ENCODE measurements around the gene IDE.
"Not testable (repeated sequence)": the region's sequence is repeated elsewhere in the genome, so short reads cannot be mapped to it uniquely, and the experiment has no call there.

IDE gene

DNA sequence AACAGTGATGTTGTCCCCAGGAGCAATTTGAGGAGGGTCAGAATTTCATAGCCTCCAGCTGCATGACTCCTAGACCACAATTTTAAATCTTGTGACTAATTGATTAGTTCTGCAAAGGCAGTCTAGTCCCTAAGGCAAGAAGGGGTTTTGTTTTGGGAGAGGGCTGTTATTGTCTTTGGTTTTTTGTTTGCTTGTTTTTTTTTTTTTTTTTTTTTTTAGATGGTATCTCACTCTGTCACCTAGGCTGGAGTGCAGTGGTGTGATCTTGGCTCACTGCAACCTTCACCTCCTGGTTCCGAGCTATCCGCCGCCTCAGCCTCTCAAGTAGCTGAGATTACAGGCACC, 165.9 kb downstream of the IDE start:
- Histone ChIP-seq H3K9ac (ENCODE audit: low read depth, low read length) (no peak overlapping the region), H3K36me3 (ENCODE audit: insufficient read depth, low read length) (no peaks in the 10 kb centered on the region), H3K9me3 (ENCODE audit: control insufficient read depth, insufficient read depth, low read length) (no peaks in the 10 kb centered on the region), H3K4me1 (ENCODE audit: insufficient read depth, low read length) (no peaks in the 10 kb centered on the region)

DNA sequence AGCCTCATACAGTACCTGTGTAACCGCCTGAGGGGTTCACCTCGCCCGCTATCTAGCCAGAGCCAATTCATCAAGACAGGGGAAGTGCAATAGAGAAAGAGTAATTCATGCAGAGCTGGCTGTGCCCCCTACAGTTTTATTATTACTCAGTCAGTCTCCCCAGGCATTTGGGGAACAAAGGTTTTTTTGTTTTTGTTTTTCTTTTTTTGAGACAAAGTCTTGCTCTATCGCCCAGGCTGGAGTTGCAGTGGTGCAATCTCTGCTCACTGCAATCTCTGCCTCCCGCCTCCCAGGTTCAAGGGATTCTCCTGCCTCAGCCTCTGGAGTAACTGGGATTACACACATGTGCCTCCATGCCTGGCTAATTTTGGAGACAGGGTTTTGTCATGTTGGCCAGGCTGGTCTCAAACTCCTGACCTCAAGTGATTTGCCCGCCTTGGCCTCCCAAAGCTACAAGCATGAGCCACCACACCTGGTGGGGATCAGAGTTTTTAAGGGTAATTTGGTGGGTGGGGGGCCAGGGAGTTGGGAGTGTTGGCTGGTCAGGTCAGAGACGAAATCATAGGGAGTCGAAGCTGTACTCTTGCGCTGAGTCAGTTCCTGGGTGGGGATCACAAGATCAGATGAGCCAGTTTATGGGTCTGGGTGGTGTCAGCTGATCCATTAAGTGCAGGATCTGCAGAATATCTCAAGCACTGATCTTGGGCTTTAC, 166.4 kb downstream of the IDE start:
- no peak overlapping the region for H3K9ac ChIP-seq (ENCODE audit: low read depth, low read length)
- H3K4me1 ChIP-seq (ENCODE audit: insufficient read depth, low read length), result no peaks in the 10 kb centered on the region
- no peaks in the 10 kb centered on the region for H3K36me3 ChIP-seq (ENCODE audit: insufficient read depth, low read length)
- no peaks in the 10 kb centered on the region for H3K9me3 ChIP-seq (ENCODE audit: control insufficient read depth, insufficient read depth, low read length)

DNA sequence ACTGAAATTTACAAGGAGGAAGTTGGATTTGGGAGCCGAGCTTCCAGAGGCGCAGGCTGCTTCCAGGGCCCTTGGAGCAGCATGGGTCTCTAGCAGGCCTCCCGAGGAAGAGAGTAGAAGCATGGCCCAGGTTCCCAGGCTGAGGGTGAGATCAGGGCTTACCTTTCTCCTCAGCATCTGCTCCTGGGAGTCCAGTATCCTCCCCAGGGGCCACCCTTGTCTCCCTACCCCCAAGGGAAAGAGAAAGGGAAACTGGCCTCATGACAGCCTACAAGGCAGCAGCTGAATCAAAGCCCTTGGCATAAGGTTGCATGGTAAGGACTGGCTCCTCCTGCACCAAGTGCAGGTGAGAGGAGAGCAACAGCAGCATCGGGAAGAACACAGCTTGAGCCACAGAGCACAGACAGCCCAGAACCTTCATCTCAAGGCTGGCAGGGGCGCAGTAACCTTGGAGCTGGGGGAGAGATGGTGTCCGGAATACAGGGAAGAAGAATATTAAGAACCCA, 168.4 kb downstream of the IDE start:
- no peaks in the 10 kb centered on the region for H3K4me1 ChIP-seq (ENCODE audit: insufficient read depth, low read length)
- H3K9me3 ChIP-seq (ENCODE audit: control insufficient read depth, insufficient read depth, low read length), result no peaks in the 10 kb centered on the region
- H3K36me3 ChIP-seq (ENCODE audit: insufficient read depth, low read length), result no peaks in the 10 kb centered on the region
- H3K9ac ChIP-seq (ENCODE audit: low read depth, low read length), result no peak overlapping the region

DNA sequence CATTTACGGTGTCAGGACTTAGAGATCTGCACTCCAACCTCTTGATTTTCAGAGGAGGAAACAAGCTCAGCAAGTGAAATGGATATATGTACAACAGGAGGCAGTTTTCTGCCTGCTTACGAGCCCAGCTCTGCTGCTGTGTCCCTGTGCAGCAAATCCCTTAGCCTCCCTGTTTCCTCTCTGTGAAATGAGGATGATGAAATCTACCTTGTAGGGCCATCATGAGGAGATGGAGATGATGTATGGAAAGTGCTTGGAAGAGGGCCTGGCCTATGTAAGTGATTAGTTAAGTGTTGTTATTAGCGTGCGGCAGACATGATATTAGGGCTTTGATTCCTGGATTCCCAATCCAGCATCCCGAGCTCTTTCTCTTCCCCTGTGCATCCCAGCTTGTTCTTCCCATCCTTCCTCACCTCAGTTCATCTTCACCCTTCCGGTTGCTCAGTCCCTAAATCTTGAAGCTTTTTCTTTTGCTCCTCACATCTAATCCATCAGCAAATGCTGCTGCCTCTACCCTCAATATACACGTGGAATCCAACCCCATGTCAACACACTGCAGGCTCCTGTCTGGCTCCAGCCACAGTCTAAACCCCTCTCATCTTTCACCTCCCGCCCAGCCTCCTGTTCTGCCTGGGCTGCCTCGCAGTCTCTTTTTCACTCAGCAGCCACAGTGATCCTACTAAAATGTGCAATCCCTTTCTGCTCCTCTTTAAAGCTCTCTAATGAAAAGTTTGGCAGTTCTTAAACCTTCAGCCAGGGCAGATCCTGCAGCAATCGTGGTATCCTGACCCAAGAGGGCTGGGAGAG, 169.1 kb downstream of the IDE start:
- Histone ChIP-seq H3K9me3 (ENCODE audit: control insufficient read depth, insufficient read depth, low read length) (no peaks in the 10 kb centered on the region), H3K4me1 (ENCODE audit: insufficient read depth, low read length) (no peaks in the 10 kb centered on the region), H3K9ac (ENCODE audit: low read depth, low read length) (no peak overlapping the region), H3K36me3 (ENCODE audit: insufficient read depth, low read length) (no peaks in the 10 kb centered on the region)

DNA sequence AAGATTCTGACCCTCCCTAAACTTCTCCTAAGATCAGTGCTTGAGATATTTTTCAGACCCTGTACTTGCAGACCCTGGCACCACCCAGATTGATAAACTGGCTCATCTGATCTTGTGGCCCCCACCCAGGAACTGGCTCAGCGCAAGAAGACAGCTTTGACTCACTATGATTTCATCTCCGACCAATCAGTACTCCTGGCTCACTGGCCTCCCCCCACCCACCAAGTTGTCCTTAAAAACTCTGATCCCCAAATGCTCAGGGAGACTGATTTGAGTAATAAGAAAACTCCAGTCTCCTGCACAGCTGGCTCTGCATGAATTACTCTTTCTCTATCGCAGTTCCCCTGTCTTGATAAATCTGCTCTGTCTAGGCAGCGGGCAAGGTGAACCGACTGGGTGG, 171.7 kb downstream of the IDE start:
- H3K9me3 ChIP-seq (ENCODE audit: control insufficient read depth, insufficient read depth, low read length); H3K9ac ChIP-seq (ENCODE audit: low read depth, low read length); H3K36me3 ChIP-seq (ENCODE audit: insufficient read depth, low read length); H3K4me1 ChIP-seq (ENCODE audit: insufficient read depth, low read length): not testable (repeated sequence)

Measured in ES-I3 (cell line).